ENCODE results near the gene GBP1. TPM values are rescaled to one million over a fixed set of nuclear protein-coding genes. Genes with fewer than 3 reads are reported as not detected.
A peak's percentile ranks its signal among the peaks of the same experiment; 100 is the strongest.
"Not testable (repeated sequence)": the region's sequence is repeated elsewhere in the genome, so short reads cannot be mapped to it uniquely, and the experiment has no call there.

Gene GBP1
- polyA plus RNA-seq, 4 donors = 12.2 to 22.2 (median 20.3) TPM

DNA sequence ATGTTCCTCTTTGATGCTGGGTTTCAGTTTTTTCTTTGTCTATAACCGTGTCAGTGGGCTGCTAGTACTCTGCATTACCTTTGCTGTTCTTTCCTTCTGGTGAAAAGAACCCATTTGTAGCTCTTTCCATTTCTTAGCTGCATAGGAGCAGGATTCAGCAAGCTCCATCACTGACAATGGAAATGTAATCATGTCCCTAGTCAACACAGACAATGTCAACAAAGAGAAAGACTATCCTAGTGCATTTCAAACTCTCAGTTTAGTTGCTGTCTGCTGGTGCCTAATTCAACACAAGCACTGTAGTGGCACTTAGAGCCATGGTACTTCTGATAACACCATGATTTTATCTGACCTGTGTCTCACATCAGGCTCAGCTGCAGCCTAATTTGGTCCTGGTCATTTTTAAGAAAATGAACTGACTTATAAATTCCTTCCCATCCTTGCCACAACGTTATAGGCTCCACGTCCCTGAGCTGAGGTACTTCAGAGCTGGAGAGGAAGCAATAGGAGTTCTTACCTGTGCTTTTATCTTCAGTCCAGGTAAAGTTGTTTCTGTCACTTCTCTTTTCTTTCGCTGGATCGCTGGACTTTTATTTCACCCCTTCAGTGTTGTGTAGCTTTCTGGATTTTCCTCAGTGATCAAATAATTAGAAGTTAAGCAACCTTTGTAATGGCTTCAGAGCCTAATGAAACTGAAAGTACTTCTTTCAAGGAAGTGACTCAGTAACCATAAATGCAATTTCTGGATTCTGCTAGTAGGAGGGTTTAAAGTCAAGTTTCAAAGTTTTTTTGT lies 42.6 kb downstream of the GBP1 start, which contains the start of gene GBP3:
TSS of gene GBP3 (minus strand) at position 700 of the 793 bp plus-strand sequence. CDS start 2,145 bp downstream, outside the sequence.
- Histone ChIP-seq H3K27me3 (ENCODE audit: control insufficient read depth in 3 of 3, insufficient read depth in 3 of 3, low read length in 3 of 3) (no peaks in the 10 kb centered on the region), H3K4me1 (ENCODE audit: control insufficient read depth in 3 of 3, insufficient read depth in 2 of 3, low read depth in 1 of 3, low read length in 2 of 3) (peaks cover 6 to 24% (median 10%) of the 10 kb centered on the region in 3 donors), H3K27ac (ENCODE audit: low read depth in 1 of 3, low read length in 2 of 3) (peak within 1 kb of the TSS; percentile 93 to 95 (median 94)), H3K36me3 (ENCODE audit: control insufficient read depth in 3 of 3, insufficient read depth in 2 of 3, low read depth in 1 of 3, low read length in 3 of 3) (peaks cover 2 to 18% (median 7%) of the 10 kb centered on the region in 3 donors), H3K9me3 (ENCODE audit: control insufficient read depth in 2 of 2, insufficient read depth in 1 of 2, low read depth in 1 of 2, low read length in 1 of 2) (no peaks in the 10 kb centered on the region), H3K4me3 (ENCODE audit: low read depth in 1 of 3, low read length in 3 of 3) (peak within 1 kb of the TSS; percentile 29 to 72 (median 64))
- FAIRE-seq = peak; percentile 97
- peak; percentile 84 to 86 for DNase-seq
- 0 to 5% (median 3%) methylated on average over 5 of the region's 5 CpGs for WGBS, 3 donors

GRCh38 chr1:89018318-89018717 lies 46.7 kb downstream of the GBP1 start:
- 6 to 59% (median 33%) methylated on average over 3 of the region's 3 CpGs for WGBS, 3 donors
- H3K4me3 ChIP-seq (ENCODE audit: low read depth in 1 of 3, low read length in 3 of 3) = not testable (repeated sequence)

GRCh38 chr1:89008511-89008910 lies 56.5 kb downstream of the GBP1 start:
- DNase-seq = peak; percentile 38 to 68
- Histone ChIP-seq H3K4me3 (ENCODE audit: low read depth in 1 of 3, low read length in 3 of 3) (no peak overlapping the region), H3K4me1 (ENCODE audit: control insufficient read depth in 3 of 3, insufficient read depth in 2 of 3, low read depth in 1 of 3, low read length in 2 of 3) (peaks cover 0 to 6% (median 6%) of the 10 kb centered on the region in 3 donors), H3K27ac (ENCODE audit: low read depth in 1 of 3, low read length in 2 of 3) (peak overlapping the region in 2 of 3 donors; percentile 20 to 25), H3K36me3 (ENCODE audit: control insufficient read depth in 3 of 3, insufficient read depth in 2 of 3, low read depth in 1 of 3, low read length in 3 of 3) (peaks cover 5 to 37% (median 35%) of the 10 kb centered on the region in 3 donors), H3K9me3 (ENCODE audit: control insufficient read depth in 2 of 2, insufficient read depth in 1 of 2, low read depth in 1 of 2, low read length in 1 of 2) (peaks cover 0 to 6% of the 10 kb centered on the region in 2 donors), H3K27me3 (ENCODE audit: control insufficient read depth in 3 of 3, insufficient read depth in 3 of 3, low read length in 3 of 3) (no peaks in the 10 kb centered on the region)
- WGBS, 3 donors = 39 to 74% (median 64%) methylated on average over 4 of the region's 4 CpGs
- FAIRE-seq = no peak

More at GRCh38 chr1:89018318-89018717, 46.7 kb downstream of the GBP1 start:
- not testable (repeated sequence) for H3K27me3 ChIP-seq (ENCODE audit: control insufficient read depth in 3 of 3, insufficient read depth in 3 of 3, low read length in 3 of 3); H3K27ac ChIP-seq (ENCODE audit: low read depth in 1 of 3, low read length in 2 of 3); H3K9me3 ChIP-seq (ENCODE audit: control insufficient read depth in 2 of 2, insufficient read depth in 1 of 2, low read depth in 1 of 2, low read length in 1 of 2); FAIRE-seq
- DNase-seq = peak in 1 of 2 donors; percentile 27
- Histone ChIP-seq H3K36me3 (ENCODE audit: control insufficient read depth in 3 of 3, insufficient read depth in 2 of 3, low read depth in 1 of 3, low read length in 3 of 3) (peaks cover 5 to 27% (median 24%) of the 10 kb centered on the region in 3 donors), H3K4me1 (ENCODE audit: control insufficient read depth in 3 of 3, insufficient read depth in 2 of 3, low read depth in 1 of 3, low read length in 2 of 3) (peaks cover 6 to 24% (median 10%) of the 10 kb centered on the region in 3 donors)

DNA sequence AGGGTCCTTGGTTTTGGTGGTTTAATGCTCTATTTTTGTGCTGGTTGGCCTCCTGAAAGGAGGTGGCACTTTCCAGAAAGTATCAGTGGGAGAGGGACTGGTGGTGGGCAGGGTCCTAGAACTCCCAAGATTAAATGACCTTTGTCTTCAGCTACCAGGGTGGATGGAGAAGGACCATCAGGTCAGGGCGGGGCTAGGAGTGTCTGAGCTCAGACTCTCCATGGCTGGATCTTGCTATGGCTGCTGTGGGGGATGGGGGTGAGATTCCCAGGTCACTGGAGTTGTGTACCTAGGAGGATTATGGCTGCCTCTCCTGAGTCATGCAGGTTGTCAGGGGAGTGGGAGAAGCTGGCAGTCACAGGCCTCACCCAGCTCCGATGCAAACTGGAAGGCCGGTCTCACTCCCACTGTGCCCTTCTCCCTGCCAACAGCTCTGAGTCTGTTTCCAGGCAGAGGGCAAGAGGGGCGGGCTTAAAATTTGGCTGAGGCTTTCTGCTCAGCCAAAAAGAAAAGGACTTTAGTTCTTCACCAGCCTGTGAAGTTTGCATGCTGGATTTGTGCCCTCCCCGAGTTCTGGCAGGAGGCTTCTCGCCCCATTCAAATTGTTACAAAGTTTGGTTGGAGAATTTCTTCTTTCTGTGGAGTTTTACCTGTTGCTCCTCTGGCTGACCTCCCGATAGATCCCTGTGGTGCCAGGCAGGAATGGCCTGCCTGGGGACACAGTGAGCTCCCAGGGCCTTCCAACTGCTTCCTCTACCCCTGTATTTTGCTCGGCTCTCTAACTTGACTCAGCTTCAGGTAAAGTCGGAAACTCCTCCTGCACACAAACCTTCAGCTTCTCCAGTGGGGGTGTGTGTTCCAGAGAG lies 59.5 kb downstream of the GBP1 start:
- H3K4me3 ChIP-seq (ENCODE audit: low read depth in 1 of 3, low read length in 3 of 3) = no peak overlapping the region
- FAIRE-seq (no peak), DNase-seq (peak in 1 of 2 donors; percentile 57)
- H3K9me3 ChIP-seq (ENCODE audit: control insufficient read depth in 2 of 2, insufficient read depth in 1 of 2, low read depth in 1 of 2, low read length in 1 of 2) = peaks cover 0 to 6% of the 10 kb centered on the region in 2 donors
- peaks cover 5 to 31% (median 24%) of the 10 kb centered on the region in 3 donors for H3K36me3 ChIP-seq (ENCODE audit: control insufficient read depth in 3 of 3, insufficient read depth in 2 of 3, low read depth in 1 of 3, low read length in 3 of 3)
- 88 to 94% (median 89%) methylated on average over 9 of the region's 9 CpGs for WGBS, 3 donors
- no peaks in the 10 kb centered on the region for H3K27me3 ChIP-seq (ENCODE audit: control insufficient read depth in 3 of 3, insufficient read depth in 3 of 3, low read length in 3 of 3)
- peaks cover 0 to 6% (median 6%) of the 10 kb centered on the region in 3 donors for H3K4me1 ChIP-seq (ENCODE audit: control insufficient read depth in 3 of 3, insufficient read depth in 2 of 3, low read depth in 1 of 3, low read length in 2 of 3)
- H3K27ac ChIP-seq (ENCODE audit: low read depth in 1 of 3, low read length in 2 of 3) = peak overlapping the region in 1 of 3 donors; percentile 55

Other genes starting within 250 kb of the GBP1 start
- gene GTF2B, start 173.6 kb downstream of the GBP1 start, polyA plus RNA-seq = 10 to 100 TPM; 23.1 to 44.6 (median 37.5) TPM
- gene KYAT3, start 72.6 kb downstream of the GBP1 start, polyA plus RNA-seq = 10 to 100 TPM; 21.5 to 41.1 (median 25.5) TPM
- gene RBMXL1, start 72.6 kb downstream of the GBP1 start, polyA plus RNA-seq = 1 to 10 TPM; 2.5 to 9.9 (median 4.1) TPM
- 100 to 1,000 TPM in 1 of 4 donors, 10 to 100 TPM in 3; 13.8 to 119 (median 46.5) TPM for gene GBP3, start 42.3 kb downstream of the GBP1 start, polyA plus RNA-seq
- gene GBP2, start 60.9 kb upstream of the GBP1 start, polyA plus RNA-seq = 10 to 100 TPM; 44.9 to 90.8 (median 63.2) TPM
- gene GBP7, start 110.8 kb upstream of the GBP1 start, polyA plus RNA-seq = under 1 TPM in 1 of 4 donors, not detected in 3; 0.09 TPM
- 10 to 100 TPM in 1 of 4 donors, 1 to 10 TPM in 3; 2.5 to 15.7 (median 6.4) TPM for gene GBP4, start 133.7 kb upstream of the GBP1 start, polyA plus RNA-seq
- gene GBP5, start 207.7 kb upstream of the GBP1 start, polyA plus RNA-seq = 1 to 10 TPM in 3 of 4 donors, under 1 TPM in 1; 0.67 to 3.8 (median 1.8) TPM